AG10803 (cell line): Measurements from ENCODE around the gene TPRG1L.

Experiments
- DNase-seq: peaks from one replicate; pipeline ENCODE4 v3.0.0; 2010; ENCODE audit warnings: low read depth
- H3K4me3 ChIP-seq: 2 replicates; pipeline ENCODE4 v1.5.1; 2011; ENCODE audit warnings: mild to moderate bottlenecking, low read length, control low read depth
- TF ChIP-seq, protein P1 (sequence below): conservative IDR thresholded peaks from 2 replicates; pipeline ENCODE4 v1.5.1; 2011; ENCODE audit warnings: mild to moderate bottlenecking, low read length, control low read depth, inconsistent platforms

The TPRG1L gene

DNA sequence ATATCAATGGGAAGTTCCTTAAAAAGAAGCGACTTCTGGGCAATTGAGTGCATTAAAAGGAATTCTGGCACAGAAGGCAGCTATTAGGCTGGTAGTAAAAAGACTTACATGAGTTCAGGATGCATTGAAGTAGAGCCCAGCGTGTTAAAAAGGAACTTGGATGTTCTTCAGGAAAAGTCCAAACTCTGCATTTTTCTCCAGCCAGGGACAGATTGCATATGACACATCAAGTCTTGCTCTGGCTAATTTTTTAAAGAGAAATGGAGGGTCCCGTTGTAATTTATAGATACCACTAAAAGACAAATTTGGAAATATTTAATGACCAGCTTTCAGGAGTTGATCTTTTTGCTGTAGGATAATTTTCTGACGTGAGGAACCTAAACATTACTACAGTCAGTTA lies 1.2 kb downstream of the TPRG1L start:
- TF ChIP-seq, protein P1, sequence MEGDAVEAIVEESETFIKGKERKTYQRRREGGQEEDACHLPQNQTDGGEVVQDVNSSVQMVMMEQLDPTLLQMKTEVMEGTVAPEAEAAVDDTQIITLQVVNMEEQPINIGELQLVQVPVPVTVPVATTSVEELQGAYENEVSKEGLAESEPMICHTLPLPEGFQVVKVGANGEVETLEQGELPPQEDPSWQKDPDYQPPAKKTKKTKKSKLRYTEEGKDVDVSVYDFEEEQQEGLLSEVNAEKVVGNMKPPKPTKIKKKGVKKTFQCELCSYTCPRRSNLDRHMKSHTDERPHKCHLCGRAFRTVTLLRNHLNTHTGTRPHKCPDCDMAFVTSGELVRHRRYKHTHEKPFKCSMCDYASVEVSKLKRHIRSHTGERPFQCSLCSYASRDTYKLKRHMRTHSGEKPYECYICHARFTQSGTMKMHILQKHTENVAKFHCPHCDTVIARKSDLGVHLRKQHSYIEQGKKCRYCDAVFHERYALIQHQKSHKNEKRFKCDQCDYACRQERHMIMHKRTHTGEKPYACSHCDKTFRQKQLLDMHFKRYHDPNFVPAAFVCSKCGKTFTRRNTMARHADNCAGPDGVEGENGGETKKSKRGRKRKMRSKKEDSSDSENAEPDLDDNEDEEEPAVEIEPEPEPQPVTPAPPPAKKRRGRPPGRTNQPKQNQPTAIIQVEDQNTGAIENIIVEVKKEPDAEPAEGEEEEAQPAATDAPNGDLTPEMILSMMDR = no peak
- H3K4me3 ChIP-seq = peak overlapping the region; percentile 70
- no peak for DNase-seq

DNA sequence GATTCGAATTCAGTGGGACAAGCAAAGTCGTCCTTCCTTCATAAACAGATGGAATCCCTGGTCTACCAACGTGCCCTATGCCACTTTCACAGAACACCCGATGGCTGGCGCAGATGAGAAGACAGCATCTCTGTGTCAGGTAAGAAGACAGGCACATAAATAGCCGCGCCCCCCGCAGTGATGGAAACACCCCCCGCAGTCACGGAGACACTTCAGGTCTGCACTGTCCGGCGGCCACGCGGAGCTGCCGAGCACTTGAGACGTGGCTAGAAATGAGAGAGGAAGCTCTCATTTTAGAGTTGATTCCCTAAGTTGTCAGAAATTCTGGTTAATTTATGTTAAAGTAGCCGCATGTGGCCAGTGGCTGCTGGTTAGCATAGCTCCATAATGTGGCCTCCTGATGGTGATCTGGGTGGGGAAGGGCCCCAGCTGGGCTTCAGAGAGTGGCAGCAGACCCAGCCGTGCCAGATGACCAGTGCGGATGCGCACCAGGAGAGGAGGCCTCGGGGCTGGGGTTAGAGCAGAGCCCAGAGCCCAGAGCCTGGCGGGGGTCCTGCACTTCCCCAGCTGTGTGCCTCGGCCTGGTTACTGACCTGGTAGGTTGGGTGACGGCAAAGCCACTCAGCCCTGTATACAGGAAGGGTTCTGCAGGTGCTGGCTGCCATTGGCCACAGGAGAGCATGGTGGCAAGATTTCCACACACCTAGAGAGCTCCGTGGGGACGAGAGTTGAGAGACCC lies 2.9 kb downstream of the TPRG1L start:
- no peak overlapping the region for H3K4me3 ChIP-seq
- TF ChIP-seq, protein P1 = no peak
- DNase-seq = no peak

DNA sequence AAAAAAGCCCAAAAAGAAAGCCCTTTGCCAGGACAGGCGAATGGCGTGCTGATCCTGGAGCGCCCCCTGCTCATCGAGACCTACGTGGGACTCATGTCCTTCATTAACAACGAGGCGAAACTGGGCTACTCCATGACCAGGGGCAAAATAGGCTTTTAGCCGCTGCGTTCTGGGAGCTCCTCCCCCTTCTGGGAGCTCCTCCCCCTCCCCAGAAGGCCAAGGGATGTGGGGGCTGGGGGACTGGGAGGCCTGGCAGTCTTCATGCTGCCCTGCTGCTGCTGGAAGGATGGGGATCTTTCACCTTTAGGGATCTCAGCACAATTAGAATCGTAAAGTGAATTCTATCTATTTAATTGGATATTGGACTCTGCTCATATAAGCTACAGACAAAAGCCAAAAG lies 3.6 kb downstream of the TPRG1L start:
- TF ChIP-seq, protein P1 = no peak
- H3K4me3 ChIP-seq = no peak overlapping the region
- DNase-seq = no peak

DNA sequence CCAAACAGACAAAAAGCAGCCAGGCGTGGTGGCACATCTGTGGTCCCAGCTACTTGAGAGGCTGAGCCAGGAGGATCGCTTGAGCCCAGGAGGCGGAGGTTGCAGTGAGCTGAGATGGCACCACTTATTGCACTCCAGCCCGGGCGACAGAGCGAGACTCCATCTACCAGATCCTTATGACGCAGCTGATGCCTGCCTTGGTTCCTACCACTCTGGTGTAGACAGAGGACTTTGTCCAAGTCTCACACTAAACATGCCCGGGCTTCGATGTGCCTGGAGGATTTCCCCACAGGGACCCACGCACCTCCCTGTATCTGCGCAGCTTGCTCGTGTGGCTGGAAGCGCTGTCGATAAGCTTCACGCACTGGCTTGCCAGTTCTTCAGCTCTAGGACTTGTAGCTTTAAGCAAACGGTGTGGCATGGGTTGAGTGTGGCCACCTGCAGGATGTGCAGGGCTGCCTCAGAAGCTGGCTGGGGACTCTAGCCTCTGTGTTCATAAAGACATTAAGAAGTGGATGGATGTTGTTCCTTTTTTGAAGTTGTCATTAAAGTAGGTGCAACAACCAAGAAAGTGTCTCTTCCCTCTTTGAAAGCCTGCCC lies 4.8 kb downstream of the TPRG1L start:
- no peak overlapping the region for H3K4me3 ChIP-seq
- DNase-seq = no peak
- TF ChIP-seq, protein P1 = no peak

DNA sequence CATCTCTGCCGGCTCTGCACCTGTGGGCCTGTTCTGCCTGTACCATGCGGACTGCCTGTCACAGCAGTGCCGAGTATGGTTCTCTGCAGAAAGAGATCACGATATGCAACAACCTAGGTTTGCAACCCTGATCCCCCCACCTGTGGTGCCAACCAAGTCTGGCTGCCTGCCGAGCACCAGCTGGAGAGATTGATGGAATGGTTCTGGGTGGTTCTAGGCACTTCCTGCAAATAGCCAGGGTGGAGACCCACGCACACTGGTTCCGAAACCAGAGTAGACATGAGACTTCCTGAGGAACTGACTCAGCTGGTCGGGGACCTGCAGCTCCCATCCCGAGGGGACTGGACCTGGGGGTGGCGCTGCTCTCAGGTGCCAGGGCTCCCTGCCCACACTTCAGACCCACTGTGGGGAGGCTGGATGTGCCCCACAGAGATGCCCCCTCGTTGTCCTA lies 5.4 kb downstream of the TPRG1L start:
- DNase-seq = no peak
- TF ChIP-seq, protein P1 = no peak
- no peak overlapping the region for H3K4me3 ChIP-seq

DNA sequence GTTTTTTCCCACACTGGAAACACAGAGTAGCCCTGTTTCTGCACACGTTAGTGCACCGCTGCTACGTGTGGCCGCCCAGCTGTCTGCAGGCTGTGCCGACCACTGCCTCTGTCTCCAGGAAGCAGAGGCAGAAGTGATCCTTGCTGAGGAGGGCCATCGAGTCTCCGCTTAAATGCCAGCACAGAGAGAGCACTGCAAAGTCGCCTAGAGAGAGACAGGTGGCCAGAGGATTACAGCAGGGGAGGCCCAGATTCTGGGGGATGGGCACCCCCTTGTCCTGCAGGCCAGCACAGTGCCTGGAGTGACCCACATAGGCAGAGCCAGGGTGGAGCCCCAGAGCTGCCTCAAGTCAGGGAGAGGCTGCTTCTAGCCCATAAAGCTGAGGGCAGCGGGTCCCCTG lies 6.1 kb downstream of the TPRG1L start:
- no peak overlapping the region for H3K4me3 ChIP-seq
- TF ChIP-seq, protein P1 = no peak
- no peak for DNase-seq
